ENCODE measurements around the gene RBM34.
"Not testable (repeated sequence)": the region's sequence is repeated elsewhere in the genome, so short reads cannot be mapped to it uniquely, and the experiment has no call there.

The RBM34 gene

GRCh38 chr1:235113183-235113917, 47.7 kb downstream of the RBM34 start:
- DNase-seq (no peak), ATAC-seq (no peak)

- ATAC-seq (no peak), DNase-seq (no peak)
These were observed 48.5 kb downstream of the RBM34 start for GRCh38 chr1:235112297-235113182.

- no peak for ATAC-seq
- no peak for DNase-seq
These were observed 49.9 kb downstream of the RBM34 start for GRCh38 chr1:235111107-235111506.

- ATAC-seq (no peak), DNase-seq (no peak)
These were observed 52.2 kb downstream of the RBM34 start for GRCh38 chr1:235108876-235109275.

- ATAC-seq (no peak), DNase-seq (no peak)
These were observed 52.9 kb downstream of the RBM34 start for GRCh38 chr1:235108185-235108593.

GRCh38 chr1:235107368-235108184, 53.5 kb downstream of the RBM34 start:
- no peak for DNase-seq
- ATAC-seq = no peak

GRCh38 chr1:235106457-235106856, 54.6 kb downstream of the RBM34 start:
- ATAC-seq = no peak

GRCh38 chr1:235105051-235106043, 55.7 kb downstream of the RBM34 start:
- no peak for DNase-seq
- ATAC-seq = peak; percentile 45

More at GRCh38 chr1:235106457-235106856, 54.6 kb downstream of the RBM34 start:
- DNase-seq = no peak

- ATAC-seq (no peak), DNase-seq (no peak)
These were observed 58.0 kb downstream of the RBM34 start for GRCh38 chr1:235102993-235103411.

- no peak for ATAC-seq
- no peak for DNase-seq
These were observed 58.8 kb downstream of the RBM34 start for GRCh38 chr1:235102259-235102582.

GRCh38 chr1:235101558-235102258, 59.3 kb downstream of the RBM34 start:
- no peak for ATAC-seq
- no peak for DNase-seq

GRCh38 chr1:235100194-235100772, 60.8 kb downstream of the RBM34 start:
- DNase-seq (no peak), ATAC-seq (no peak)

GRCh38 chr1:235098991-235099390, 62.1 kb downstream of the RBM34 start:
- DNase-seq (no peak), ATAC-seq (no peak)

GRCh38 chr1:235098547-235098946, 62.5 kb downstream of the RBM34 start:
- ATAC-seq = no peak
- DNase-seq = no peak

- DNase-seq, ATAC-seq: not testable (repeated sequence)
These were observed 63.5 kb downstream of the RBM34 start for GRCh38 chr1:235097501-235097900.

GRCh38 chr1:235095938-235096562, 65.0 kb downstream of the RBM34 start:
- DNase-seq (no peak), ATAC-seq (no peak)

GRCh38 chr1:235093696-235094592, 67.1 kb downstream of the RBM34 start:
- ATAC-seq (peak; percentile 92), DNase-seq (peak; percentile 90)

- ATAC-seq (no peak), DNase-seq (no peak)
These were observed 67.9 kb downstream of the RBM34 start for GRCh38 chr1:235093013-235093695.
